Astrocyte (in vitro differentiated cells and primary cell): ENCODE data around the gene MC4R. TPM values are rescaled to one million over a fixed set of nuclear protein-coding genes. Genes with fewer than 3 reads are reported as not detected.

Experiments
- DNase-seq: peaks from one replicate; pipeline ENCODE4 v3.0.0-alpha.2; 2010; ENCODE audit warnings: low read depth
- FAIRE-seq: peaks from 2 replicates; lab custom pipeline; 2011; peaks lifted over from hg19 to GRCh38; lab: Jason Lieb, UNC
- H2AFZ ChIP-seq: 2 replicates; pipeline ENCODE4 v1.6.0; 2012; ENCODE audit warnings: low read depth, low read length, inconsistent platforms
- H3K27ac ChIP-seq: 2 replicates; pipeline ENCODE4 v1.5.1; 2011; ENCODE audit warnings: low read depth, low read length, inconsistent platforms
- H3K27me3 ChIP-seq: 2 replicates; pipeline ENCODE4 v1.6.0; 2011; ENCODE audit warnings: low read length, inconsistent platforms; ENCODE audit not compliant: insufficient read depth
- H3K36me3 ChIP-seq: 2 replicates; pipeline ENCODE4 v1.5.1; 2011; ENCODE audit warnings: low read length, inconsistent platforms; ENCODE audit not compliant: insufficient read depth
- H3K4me1 ChIP-seq: 2 replicates; pipeline ENCODE4 v1.5.1; 2011; ENCODE audit warnings: low read length, inconsistent platforms; ENCODE audit not compliant: insufficient read depth
- H3K4me2 ChIP-seq: 2 replicates; pipeline ENCODE4 v1.6.0; 2012; ENCODE audit warnings: low read length, inconsistent platforms
- H3K4me3 ChIP-seq: 2 replicates; pipeline ENCODE4 v1.5.1; 2011; ENCODE audit warnings: low read depth, mild to moderate bottlenecking, low read length, inconsistent platforms; ENCODE audit not compliant: insufficient read depth
- H3K79me2 ChIP-seq: 2 replicates; pipeline ENCODE4 v1.6.0; 2012; ENCODE audit warnings: mild to moderate bottlenecking, low read length, inconsistent platforms; ENCODE audit not compliant: insufficient read depth
- H3K9ac ChIP-seq: 2 replicates; pipeline ENCODE4 v1.6.0; 2012; ENCODE audit warnings: mild to moderate bottlenecking, low read length, inconsistent platforms
- H3K9me3 ChIP-seq: 2 replicates; pipeline ENCODE4 v1.5.1; 2012; ENCODE audit warnings: low read depth, mild to moderate bottlenecking, low read length, inconsistent platforms; ENCODE audit not compliant: insufficient read depth
- H4K20me1 ChIP-seq: 2 replicates; pipeline ENCODE4 v1.6.0; 2012; ENCODE audit warnings: low read length, inconsistent platforms; ENCODE audit not compliant: insufficient read depth
- H3K27ac Mint-ChIP-seq: one replicate; pipeline ENCODE4 v1.8.0; 2021; ENCODE audit warnings: mild to moderate bottlenecking, mixed read lengths; ENCODE audit not compliant: unreplicated experiment
- H3K27me3 Mint-ChIP-seq: one replicate; pipeline ENCODE4 v1.8.0; 2021; ENCODE audit warnings: low read depth, mixed read lengths; ENCODE audit not compliant: unreplicated experiment
- H3K36me3 Mint-ChIP-seq: one replicate; pipeline ENCODE4 v1.8.0; 2021; ENCODE audit warnings: low read depth, mixed read lengths; ENCODE audit not compliant: unreplicated experiment
- H3K4me1 Mint-ChIP-seq: one replicate; pipeline ENCODE4 v1.8.0; 2021; ENCODE audit warnings: low read depth, mixed read lengths; ENCODE audit not compliant: unreplicated experiment
- H3K4me3 Mint-ChIP-seq: one replicate; pipeline ENCODE4 v1.8.0; 2021; ENCODE audit warnings: mild to moderate bottlenecking, moderate library complexity, mixed read lengths; ENCODE audit not compliant: unreplicated experiment
- H3K9me3 Mint-ChIP-seq: one replicate; pipeline ENCODE4 v1.8.0; 2021; ENCODE audit warnings: mild to moderate bottlenecking, mixed read lengths; ENCODE audit not compliant: unreplicated experiment
- CTCF ChIP-seq: IDR thresholded peaks from 2 replicates; pipeline ENCODE4 v1.5.1; 2011; ENCODE audit warnings: low read depth, mild to moderate bottlenecking, inconsistent platforms, low read length, moderate library complexity; ENCODE audit not compliant: insufficient read depth
- EZH2 ChIP-seq: IDR thresholded peaks from 2 replicates; pipeline ENCODE4 v1.6.1; 2012; ENCODE audit warnings: mild to moderate bottlenecking, low read length, inconsistent platforms; ENCODE audit not compliant: insufficient read depth
- total RNA-seq: library from RNA; stranded (reverse); gene quantifications from 2 replicates; pipeline ENCODE4 v1.2.1, GENCODE V29; 2021

MC4R gene
- total RNA-seq, 1 donor from 2014 or later = not detected

GRCh38 chr18:60406721-60407120 is 34.1 kb upstream of the MC4R start:
- Mint-ChIP-seq H3K4me1 (no peaks in the 10 kb centered on the region), H3K4me3 (no peak overlapping the region), H3K27me3 (no peaks in the 10 kb centered on the region), H3K36me3 (no peaks in the 10 kb centered on the region), H3K27ac (no peak overlapping the region), H3K9me3 (no peaks in the 10 kb centered on the region)
- Histone ChIP-seq H3K36me3 (no peaks in the 10 kb centered on the region), H3K4me1 (no peaks in the 10 kb centered on the region), H3K4me3 (no peak overlapping the region), H4K20me1 (no peaks in the 10 kb centered on the region), H3K27ac (no peak overlapping the region), H3K9ac (no peak overlapping the region), H3K79me2 (no peaks in the 10 kb centered on the region), H3K27me3 (no peaks in the 10 kb centered on the region), H2AFZ (no peak overlapping the region), H3K4me2 (no peak overlapping the region), H3K9me3 (no peaks in the 10 kb centered on the region)
- DNase-seq (no peak), FAIRE-seq (no peak)
- TF ChIP-seq EZH2 (no peak), CTCF (no peak)

DNA sequence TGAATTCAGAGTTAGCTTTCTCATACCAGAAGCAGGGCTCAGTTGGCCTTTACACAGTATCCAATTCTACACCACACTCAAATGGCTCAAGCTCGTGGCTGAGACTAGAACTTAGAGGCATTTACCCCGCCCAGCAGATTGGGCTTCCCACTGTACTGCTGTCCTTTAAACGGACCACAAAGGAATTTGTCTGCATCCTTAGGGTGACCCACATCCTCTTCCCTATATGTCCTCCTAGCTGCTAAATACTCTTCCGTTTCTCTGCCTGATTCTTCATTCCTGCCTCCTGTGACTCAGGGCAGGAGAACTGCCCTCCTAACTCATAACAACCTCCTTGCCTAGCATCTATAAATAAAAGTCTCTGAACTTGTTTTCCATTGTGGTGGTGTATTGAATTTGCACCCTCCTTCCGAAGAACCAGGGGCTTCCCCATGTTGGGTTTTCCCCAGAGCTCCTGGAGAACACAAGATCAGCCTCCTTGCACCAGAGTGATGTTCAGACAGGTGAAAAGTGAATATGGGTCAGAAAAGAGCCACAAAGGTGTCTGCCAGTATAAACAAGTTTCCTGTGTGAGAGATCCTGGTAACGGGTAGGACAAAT is 32.0 kb upstream of the MC4R start:
- H3K4me1 Mint-ChIP-seq = no peaks in the 10 kb centered on the region
- H3K36me3 Mint-ChIP-seq = no peaks in the 10 kb centered on the region
- no peaks in the 10 kb centered on the region for H4K20me1 ChIP-seq
- H3K9me3 Mint-ChIP-seq = no peaks in the 10 kb centered on the region
- no peak for DNase-seq
- no peak overlapping the region for H2AFZ ChIP-seq
- no peaks in the 10 kb centered on the region for H3K27me3 Mint-ChIP-seq
- H3K4me1 ChIP-seq = no peaks in the 10 kb centered on the region
- no peak overlapping the region for H3K27ac ChIP-seq
- H3K4me2 ChIP-seq = no peak overlapping the region
- H3K79me2 ChIP-seq = no peaks in the 10 kb centered on the region
- H3K9ac ChIP-seq = no peak overlapping the region
- H3K4me3 ChIP-seq = no peak overlapping the region
- H3K27ac Mint-ChIP-seq = peak overlapping the region; percentile 13
- no peak for FAIRE-seq
- no peaks in the 10 kb centered on the region for H3K9me3 ChIP-seq
- no peaks in the 10 kb centered on the region for H3K27me3 ChIP-seq
- no peaks in the 10 kb centered on the region for H3K36me3 ChIP-seq
- no peak overlapping the region for H3K4me3 Mint-ChIP-seq
- no peak for TF ChIP-seq CTCF
- no peak for TF ChIP-seq EZH2

GRCh38 chr18:60401346-60401745 is 28.8 kb upstream of the MC4R start:
- Histone ChIP-seq H3K4me2 (no peak overlapping the region), H3K79me2 (no peaks in the 10 kb centered on the region), H3K27ac (no peak overlapping the region), H3K4me3 (no peak overlapping the region), H3K4me1 (no peaks in the 10 kb centered on the region), H3K27me3 (no peaks in the 10 kb centered on the region), H3K36me3 (no peaks in the 10 kb centered on the region), H3K9ac (no peak overlapping the region), H2AFZ (no peak overlapping the region), H4K20me1 (no peaks in the 10 kb centered on the region), H3K9me3 (no peaks in the 10 kb centered on the region)
- TF ChIP-seq CTCF = no peak
- H3K27me3 Mint-ChIP-seq = no peaks in the 10 kb centered on the region
- no peak overlapping the region for H3K27ac Mint-ChIP-seq
- DNase-seq (no peak), FAIRE-seq (no peak)
- H3K4me3 Mint-ChIP-seq = no peak overlapping the region
- H3K9me3 Mint-ChIP-seq = no peaks in the 10 kb centered on the region
- H3K36me3 Mint-ChIP-seq = no peaks in the 10 kb centered on the region
- H3K4me1 Mint-ChIP-seq = no peaks in the 10 kb centered on the region
